Activated naive CD4-positive, alpha-beta T cell treated with anti-CD3 and anti-CD28 coated beads, Interleukin-2, amount 50 U/mL, for 24 hours (primary cell): ENCODE measurements around the gene QDPR.
"Not testable (repeated sequence)": the region's sequence is repeated elsewhere in the genome, so short reads cannot be mapped to it uniquely, and the experiment has no call there.

Source experiments
- H3K27ac Mint-ChIP-seq: one replicate; pipeline ENCODE4 v1.8.0; 2021; ENCODE audit warnings: mild to moderate bottlenecking, mixed read lengths
- H3K27me3 Mint-ChIP-seq: one replicate; pipeline ENCODE4 v1.8.0; 2021; ENCODE audit warnings: mixed read lengths
- H3K36me3 Mint-ChIP-seq: one replicate; pipeline ENCODE4 v1.8.0; 2021; ENCODE audit warnings: mixed read lengths
- H3K4me1 Mint-ChIP-seq: one replicate; pipeline ENCODE4 v1.8.0; 2021; ENCODE audit warnings: mixed read lengths
- H3K4me3 Mint-ChIP-seq: one replicate; pipeline ENCODE4 v1.8.0; 2021; ENCODE audit warnings: mild to moderate bottlenecking, mixed read lengths
- H3K9me3 Mint-ChIP-seq: one replicate; pipeline ENCODE4 v1.8.0; 2021; ENCODE audit warnings: mixed read lengths

QDPR gene

DNA sequence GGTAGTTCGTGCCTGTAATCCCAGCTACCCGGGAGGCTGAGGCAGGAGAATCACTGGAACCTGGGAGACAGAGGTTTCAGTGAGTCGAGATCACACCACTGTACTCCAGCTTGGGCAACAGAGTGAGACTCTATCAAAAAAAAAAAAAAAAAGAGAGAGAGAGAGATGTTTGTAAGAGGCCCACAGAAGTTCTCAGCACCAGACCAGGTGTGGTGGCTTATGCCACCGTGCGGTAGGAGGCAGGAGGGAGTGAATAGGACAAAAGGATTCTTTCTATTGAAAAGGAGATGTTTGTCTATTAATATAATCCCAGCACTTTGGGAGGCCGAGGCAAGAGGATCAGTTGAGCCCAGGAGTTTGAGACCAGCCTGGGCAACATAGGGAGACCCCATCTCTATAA, 25.2 kb upstream of the QDPR start:
- H3K36me3 Mint-ChIP-seq, H3K4me1 Mint-ChIP-seq, H3K27ac Mint-ChIP-seq, H3K9me3 Mint-ChIP-seq, H3K4me3 Mint-ChIP-seq, H3K27me3 Mint-ChIP-seq: not testable (repeated sequence)

DNA sequence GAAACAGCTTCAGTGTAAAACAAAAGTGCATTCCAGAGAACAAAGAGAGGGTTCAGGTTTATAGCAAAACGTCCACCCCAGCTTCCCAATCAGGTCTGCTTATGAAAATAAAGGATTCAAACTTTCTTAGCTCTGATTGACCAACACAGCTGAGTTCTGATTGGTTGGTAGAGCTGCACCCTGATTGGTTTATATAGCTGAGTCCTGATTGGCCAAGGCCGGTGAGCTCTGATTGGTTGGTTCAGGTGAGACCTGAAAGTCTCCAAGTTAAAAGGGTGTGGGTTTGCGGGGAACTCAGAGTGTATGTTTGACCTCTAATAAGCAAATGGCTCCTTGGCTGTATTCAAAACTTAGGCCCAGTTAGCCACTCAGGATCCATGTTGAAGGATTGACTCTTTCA, 24.0 kb upstream of the QDPR start:
- Mint-ChIP-seq H3K4me3 (no peak overlapping the region), H3K27me3 (no peaks in the 10 kb centered on the region), H3K4me1 (no peaks in the 10 kb centered on the region), H3K9me3 (no peaks in the 10 kb centered on the region), H3K27ac (no peak overlapping the region), H3K36me3 (no peaks in the 10 kb centered on the region)

DNA sequence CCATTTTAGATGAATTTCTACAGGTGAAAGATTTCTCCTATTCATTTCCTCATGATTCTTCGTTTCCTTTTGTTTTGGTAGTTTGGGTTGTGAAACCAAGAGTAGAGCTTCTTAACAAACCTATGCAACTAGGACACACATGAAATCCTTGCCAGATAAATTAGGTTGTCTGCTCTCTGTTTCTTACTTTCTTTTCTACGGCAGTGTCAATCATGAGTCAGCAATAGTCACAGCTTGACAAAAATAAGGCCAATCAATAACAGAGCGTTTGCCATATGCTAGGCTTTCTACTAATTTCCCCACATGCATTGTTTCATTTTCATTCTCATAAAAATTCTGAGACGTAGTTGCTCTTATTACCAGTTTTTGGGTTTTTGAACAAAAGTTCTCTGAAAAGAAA, 23.4 kb upstream of the QDPR start:
- Mint-ChIP-seq H3K27ac (no peak overlapping the region), H3K36me3 (no peaks in the 10 kb centered on the region), H3K9me3 (no peaks in the 10 kb centered on the region), H3K4me1 (no peaks in the 10 kb centered on the region), H3K27me3 (no peaks in the 10 kb centered on the region), H3K4me3 (no peak overlapping the region)

DNA sequence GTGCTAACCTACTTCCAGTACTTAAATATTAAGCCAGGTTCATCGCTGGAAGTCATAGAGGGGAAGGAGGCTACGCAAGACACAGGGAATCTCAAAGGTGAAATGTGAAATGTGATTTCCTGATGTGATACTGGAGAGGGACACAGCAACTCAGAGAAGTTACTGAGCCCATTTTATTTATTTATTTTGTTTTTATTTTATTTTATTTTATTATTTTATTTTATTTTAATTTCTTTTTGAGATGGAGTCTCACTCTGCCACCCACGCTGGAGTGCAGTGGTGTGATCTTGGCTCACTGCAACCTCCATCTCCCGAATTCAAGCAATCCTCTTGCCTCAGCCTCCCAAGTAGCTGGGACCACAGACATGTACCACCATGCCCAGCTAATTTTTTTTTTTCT, 22.8 kb upstream of the QDPR start:
- Mint-ChIP-seq H3K36me3 (no peaks in the 10 kb centered on the region), H3K4me3 (no peak overlapping the region), H3K9me3 (no peaks in the 10 kb centered on the region), H3K4me1 (no peaks in the 10 kb centered on the region), H3K27me3 (no peaks in the 10 kb centered on the region), H3K27ac (no peak overlapping the region)

DNA sequence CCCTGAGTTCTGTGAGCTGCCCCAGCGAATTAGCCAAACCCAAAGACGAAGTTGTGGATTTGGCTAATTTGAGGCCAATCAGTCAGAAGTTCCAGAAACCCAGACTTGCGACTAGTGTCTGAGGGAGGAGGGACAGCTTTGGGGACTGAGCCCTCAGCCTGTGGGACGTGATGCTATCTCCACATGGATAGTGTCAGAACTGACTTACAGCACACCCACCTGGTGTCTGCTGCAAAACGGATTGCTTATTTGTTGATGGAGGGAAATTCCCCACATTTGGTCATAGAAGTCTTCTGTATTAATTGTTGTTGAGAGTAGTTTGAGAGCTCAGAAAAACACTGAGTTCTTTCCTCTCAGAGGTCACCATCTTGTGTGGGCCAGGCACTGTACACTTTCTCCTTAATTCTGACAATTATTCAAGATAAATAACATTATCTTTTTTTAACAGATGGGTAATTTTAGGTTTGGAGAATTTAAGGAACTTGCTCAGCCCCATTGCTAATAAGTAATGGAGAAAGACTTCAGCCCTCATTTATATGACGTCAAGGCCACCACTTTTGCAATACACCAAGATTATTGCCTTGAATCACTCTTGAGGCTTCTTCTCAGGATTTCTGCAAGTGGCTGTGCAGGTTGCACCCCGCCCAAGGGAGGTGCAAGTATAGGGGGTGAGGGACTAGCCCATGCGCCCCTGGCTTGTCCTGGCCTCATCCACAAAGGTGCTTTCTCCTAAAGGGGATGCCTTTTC, 19.8 kb upstream of the QDPR start:
- H3K27ac Mint-ChIP-seq = no peak overlapping the region
- H3K27me3 Mint-ChIP-seq = peaks cover 14% of the 10 kb centered on the region
- no peaks in the 10 kb centered on the region for H3K9me3 Mint-ChIP-seq
- no peaks in the 10 kb centered on the region for H3K36me3 Mint-ChIP-seq
- no peak overlapping the region for H3K4me3 Mint-ChIP-seq
- H3K4me1 Mint-ChIP-seq = no peaks in the 10 kb centered on the region

DNA sequence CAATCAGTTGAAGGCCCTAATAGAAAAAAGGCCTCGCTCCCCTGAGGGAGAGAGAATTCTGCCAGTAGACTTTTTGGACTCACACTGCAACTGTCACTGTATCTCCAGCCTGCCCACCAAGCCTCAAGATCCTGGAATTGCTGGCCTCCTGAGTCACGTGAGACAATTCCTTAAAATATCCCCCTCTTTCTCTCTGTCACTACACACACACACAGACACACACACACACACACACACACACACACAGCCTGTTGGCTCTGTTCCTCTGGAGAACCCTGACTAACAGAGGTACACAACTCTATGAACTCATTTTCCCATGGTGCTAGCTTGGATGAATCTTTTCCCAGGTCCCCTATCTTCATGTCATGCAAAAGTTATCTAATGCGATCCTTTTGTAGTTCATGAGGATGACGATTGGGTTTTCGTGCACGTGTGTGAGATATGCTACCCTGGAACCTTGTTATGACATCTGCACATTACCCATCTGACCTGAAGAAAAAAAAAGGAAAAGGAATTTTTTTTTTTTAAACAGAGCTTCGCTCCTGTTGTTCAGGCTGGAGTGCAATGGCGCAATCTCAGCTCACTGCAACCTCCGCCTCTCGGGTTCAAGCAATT, 16.8 kb upstream of the QDPR start:
- peaks cover 17% of the 10 kb centered on the region for H3K27me3 Mint-ChIP-seq
- H3K36me3 Mint-ChIP-seq = no peaks in the 10 kb centered on the region
- no peaks in the 10 kb centered on the region for H3K4me1 Mint-ChIP-seq
- no peak overlapping the region for H3K4me3 Mint-ChIP-seq
- H3K27ac Mint-ChIP-seq = no peak overlapping the region
- H3K9me3 Mint-ChIP-seq = no peaks in the 10 kb centered on the region

DNA sequence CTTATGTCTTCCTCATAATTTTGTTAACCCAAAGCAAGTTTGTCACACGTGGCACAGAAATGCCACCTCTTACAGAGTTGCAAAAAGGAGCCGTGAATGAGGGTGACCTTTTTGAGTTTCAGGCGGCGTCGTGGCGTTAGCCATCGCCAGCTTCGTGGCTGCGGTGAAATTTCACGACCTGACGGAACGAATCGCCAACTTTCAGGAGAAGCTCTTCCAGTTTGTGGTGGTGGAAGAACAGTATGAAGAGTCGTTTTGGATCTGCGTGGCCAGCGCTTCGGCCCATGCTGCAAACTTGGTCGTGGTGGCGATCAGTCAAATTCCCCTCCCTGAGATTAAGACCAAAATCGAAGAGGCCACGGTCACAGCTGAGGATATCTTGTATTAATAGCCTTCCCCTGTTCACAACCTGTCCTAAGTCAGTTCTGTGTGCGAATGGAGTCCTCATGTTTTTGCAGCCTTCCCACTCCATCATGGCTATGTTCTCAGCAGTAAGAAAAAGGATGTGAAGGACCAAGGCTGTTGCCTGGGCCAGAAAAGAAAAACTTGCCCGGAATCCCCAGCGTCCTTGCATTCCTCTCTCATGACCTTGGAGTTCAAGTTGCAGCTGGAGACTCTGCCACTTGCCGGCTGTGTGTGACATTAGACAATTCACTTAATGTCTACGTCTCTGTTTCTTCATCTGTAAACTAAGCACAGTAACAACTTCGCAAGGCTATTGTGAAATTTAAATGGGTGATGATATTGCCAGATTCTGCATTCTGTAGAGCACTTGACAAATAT, 15.0 kb upstream of the QDPR start:
- Mint-ChIP-seq H3K27ac (no peak overlapping the region), H3K4me1 (no peaks in the 10 kb centered on the region), H3K9me3 (no peaks in the 10 kb centered on the region), H3K4me3 (no peak overlapping the region), H3K27me3 (peaks cover 17% of the 10 kb centered on the region), H3K36me3 (no peaks in the 10 kb centered on the region)

DNA sequence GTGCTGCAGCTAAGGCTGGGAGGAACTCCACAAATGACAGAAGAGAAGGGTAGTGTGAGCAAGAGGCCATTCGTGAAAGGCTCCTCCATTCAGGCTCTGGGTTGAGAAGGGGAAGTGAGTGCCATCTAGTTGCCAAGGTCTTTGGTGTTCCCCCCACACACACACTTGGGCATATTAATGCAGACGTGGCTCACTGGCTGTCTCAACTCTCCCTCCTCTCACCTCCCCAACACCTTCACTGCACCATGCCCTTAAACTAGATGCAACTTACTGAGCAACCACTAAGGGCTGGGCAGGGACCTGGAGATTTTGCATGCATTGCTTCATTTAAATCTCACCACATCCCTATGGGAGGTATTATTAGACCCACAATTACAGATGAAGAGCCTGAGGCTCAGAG, 11.8 kb upstream of the QDPR start:
- Mint-ChIP-seq H3K9me3 (no peaks in the 10 kb centered on the region), H3K4me1 (no peaks in the 10 kb centered on the region), H3K27ac (no peak overlapping the region), H3K36me3 (no peaks in the 10 kb centered on the region), H3K27me3 (peaks cover 18% of the 10 kb centered on the region), H3K4me3 (no peak overlapping the region)

DNA sequence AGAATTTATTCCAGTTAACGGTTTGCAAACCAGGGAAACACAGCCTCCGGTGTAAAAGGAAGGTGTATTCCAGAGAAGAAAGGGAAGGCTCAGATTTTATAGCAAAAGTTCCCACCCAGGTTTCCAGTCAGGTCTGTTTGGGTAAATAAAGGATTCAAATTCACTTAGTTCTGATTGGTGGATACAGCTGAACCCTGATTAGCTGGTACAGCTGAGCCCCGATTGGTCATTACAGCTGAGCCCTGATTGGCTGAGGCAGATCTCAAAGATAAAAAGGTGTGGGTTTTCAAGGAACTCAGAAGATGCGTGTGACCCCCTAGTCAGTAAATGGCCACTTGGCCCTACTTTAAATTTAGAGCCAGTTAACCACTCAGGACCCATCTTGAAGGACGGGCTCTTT, 9.7 kb upstream of the QDPR start:
- no peak overlapping the region for H3K27ac Mint-ChIP-seq
- no peaks in the 10 kb centered on the region for H3K4me1 Mint-ChIP-seq
- H3K27me3 Mint-ChIP-seq = peaks cover 5% of the 10 kb centered on the region
- no peak overlapping the region for H3K4me3 Mint-ChIP-seq
- no peaks in the 10 kb centered on the region for H3K9me3 Mint-ChIP-seq
- H3K36me3 Mint-ChIP-seq = no peaks in the 10 kb centered on the region

DNA sequence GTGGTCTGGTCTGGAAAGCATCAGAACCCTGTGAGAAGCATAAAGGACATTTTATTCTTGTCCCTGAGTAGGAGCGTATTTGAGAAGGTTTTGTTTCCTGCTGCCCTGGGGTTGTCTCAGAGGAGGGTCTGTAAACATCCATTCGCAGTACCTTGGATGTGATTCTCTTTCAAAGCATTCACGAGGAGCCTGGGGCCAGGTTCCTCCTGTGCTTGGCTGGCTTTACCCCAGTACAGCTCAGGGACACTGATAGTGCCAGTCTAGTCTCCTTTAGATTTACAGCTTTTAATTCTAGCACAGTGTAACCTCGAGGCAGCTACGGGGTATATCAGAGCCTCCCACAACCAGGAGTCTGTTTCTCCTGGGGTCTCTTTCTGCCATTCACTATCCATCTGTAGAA, 5.8 kb upstream of the QDPR start:
- Mint-ChIP-seq H3K27ac (no peak overlapping the region), H3K9me3 (no peaks in the 10 kb centered on the region), H3K27me3 (peaks cover 3% of the 10 kb centered on the region), H3K4me3 (no peak overlapping the region), H3K36me3 (no peaks in the 10 kb centered on the region), H3K4me1 (peaks cover 4% of the 10 kb centered on the region)

DNA sequence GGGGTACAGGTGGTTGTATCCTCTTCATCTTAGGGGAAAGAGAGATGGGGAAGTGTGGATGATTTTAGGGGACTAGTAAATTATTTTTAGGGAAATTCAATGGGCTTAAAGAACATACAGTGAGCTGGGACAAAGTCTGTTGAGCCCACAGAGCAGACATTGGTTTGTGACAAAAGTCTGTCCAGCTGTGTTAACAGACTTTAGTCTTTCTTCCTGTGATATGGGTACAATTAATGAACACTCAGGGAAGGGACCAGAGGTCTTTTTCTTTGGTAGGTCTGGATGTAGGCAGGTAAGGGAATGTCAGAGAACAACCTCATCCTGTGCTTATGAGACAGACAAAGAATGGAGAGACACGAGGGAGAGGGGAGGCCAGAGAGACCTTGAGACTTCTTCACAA, 5.1 kb upstream of the QDPR start:
- Mint-ChIP-seq H3K27ac (no peak overlapping the region), H3K9me3 (no peaks in the 10 kb centered on the region), H3K27me3 (peaks cover 3% of the 10 kb centered on the region), H3K4me1 (peaks cover 10% of the 10 kb centered on the region), H3K4me3 (no peak overlapping the region), H3K36me3 (no peaks in the 10 kb centered on the region)

DNA sequence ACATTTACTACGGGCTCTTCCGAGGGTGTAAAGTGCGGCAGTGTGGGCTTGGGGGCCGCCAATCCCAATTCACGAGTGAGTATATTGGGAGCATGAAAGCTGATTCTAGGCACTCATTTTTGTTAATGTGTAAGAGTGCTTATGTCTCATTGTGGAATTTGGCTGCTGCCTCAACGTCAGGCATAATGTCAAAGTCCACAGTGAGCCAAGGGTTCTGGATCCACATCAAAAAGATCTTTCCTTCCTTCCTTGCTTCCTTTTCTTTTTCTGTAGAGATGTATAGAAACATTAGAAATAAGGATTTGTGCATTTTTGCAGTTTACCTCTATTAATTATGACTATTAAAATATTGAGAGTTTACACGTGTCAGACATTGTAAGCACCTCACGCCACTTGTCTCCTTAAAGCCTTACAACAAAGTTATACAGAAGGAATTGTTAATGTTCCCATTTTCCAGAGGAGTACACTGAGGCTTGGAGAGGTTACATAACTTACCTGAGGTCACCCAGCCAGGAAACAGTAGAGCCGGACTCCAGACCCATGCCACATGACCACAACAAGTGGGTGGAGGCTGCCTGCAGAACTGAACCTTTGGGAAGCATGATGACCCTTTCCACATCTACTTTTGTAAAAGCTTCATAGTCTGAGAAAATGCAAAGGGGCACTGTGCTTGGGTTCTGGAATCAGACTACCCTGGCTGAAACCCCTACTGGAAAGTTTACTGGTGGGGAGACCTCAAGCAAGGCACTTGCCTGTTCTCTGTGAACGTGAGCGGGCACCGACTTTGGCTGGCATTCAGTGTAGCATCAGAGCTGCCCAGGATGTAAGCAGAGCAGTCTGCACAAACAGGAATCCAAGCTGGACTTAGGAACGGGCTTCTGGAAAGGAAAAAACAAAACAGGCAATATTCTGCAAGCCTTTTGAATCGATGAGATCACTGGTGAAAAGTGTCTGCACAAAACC, 3.8 kb upstream of the QDPR start:
- peaks cover 16% of the 10 kb centered on the region for H3K4me1 Mint-ChIP-seq
- no peak overlapping the region for H3K4me3 Mint-ChIP-seq
- no peak overlapping the region for H3K27ac Mint-ChIP-seq
- H3K27me3 Mint-ChIP-seq = peaks cover 3% of the 10 kb centered on the region
- peaks cover 2% of the 10 kb centered on the region for H3K36me3 Mint-ChIP-seq
- no peaks in the 10 kb centered on the region for H3K9me3 Mint-ChIP-seq

DNA sequence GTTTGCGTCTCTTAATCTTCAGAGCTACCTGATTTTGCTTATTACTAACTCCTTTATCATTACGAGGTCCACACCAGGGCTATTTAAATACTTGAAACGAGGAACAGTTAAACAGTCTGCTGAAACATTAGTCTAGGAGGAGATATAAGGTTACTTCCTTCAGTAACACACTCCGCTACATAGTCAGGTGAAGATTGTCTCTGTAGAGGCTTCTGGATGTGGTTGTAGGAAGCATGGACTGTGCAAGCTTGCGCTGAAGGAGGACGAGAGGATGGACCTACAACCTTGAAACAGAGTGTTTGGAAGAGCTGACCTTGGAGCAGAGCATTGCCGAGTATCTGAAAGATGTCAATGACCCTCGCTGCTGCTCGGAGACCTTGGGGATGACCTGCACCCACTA, 3.0 kb upstream of the QDPR start, which contains the start of gene CLRN2:
Gene CLRN2, plus strand, starts transcription at position 301 of the 400 bp plus-strand sequence. CDS start 102 bp downstream, outside the sequence.
- Mint-ChIP-seq H3K4me1 (peaks cover 24% of the 10 kb centered on the region), H3K4me3 (no peak within 1 kb of the TSS), H3K27ac (no peak within 1 kb of the TSS)

DNA sequence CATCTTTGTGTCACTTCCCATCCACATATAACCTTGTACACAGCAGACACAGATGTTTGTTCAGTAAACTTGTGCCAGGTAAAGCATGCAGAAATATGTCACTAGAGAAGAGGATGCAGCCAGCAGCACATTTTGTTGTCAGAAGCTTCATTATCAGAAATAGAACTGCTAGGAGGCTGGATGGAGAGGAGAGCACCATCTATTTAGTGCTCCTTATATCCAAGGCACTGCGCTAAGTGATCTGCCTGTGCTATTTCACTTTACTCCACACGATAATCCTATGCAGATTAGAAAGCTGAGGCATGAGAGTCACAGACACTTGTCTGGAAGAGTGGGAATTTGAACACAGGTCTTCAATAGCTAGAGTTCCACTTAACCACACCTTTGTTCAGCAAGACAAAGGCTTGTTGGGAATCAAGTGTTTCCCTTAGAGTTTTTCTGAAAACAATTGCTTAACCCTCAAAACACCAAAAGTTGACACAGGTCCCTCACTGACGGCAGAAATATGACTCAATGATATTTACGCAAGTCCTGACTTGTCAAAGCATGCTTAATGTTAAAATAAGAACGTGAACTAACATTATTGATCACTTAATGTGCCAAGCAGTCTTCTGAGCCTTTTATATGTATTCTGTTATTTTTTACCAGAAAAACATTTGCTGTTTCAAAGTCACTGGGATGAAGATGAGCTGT, 1.2 kb upstream of the QDPR start:
- Mint-ChIP-seq H3K4me3 (peak overlapping the region; percentile 87), H3K9me3 (no peaks in the 10 kb centered on the region), H3K27ac (peak overlapping the region; percentile 52), H3K4me1 (peaks cover 33% of the 10 kb centered on the region), H3K36me3 (peaks cover 5% of the 10 kb centered on the region), H3K27me3 (peaks cover 2% of the 10 kb centered on the region)

More for the DNA sequence above, 3.0 kb upstream of the QDPR start, which contains the start of gene CLRN2:
- Mint-ChIP-seq H3K27me3 (peaks cover 2% of the 10 kb centered on the region), H3K9me3 (no peaks in the 10 kb centered on the region), H3K36me3 (peaks cover 4% of the 10 kb centered on the region)

DNA sequence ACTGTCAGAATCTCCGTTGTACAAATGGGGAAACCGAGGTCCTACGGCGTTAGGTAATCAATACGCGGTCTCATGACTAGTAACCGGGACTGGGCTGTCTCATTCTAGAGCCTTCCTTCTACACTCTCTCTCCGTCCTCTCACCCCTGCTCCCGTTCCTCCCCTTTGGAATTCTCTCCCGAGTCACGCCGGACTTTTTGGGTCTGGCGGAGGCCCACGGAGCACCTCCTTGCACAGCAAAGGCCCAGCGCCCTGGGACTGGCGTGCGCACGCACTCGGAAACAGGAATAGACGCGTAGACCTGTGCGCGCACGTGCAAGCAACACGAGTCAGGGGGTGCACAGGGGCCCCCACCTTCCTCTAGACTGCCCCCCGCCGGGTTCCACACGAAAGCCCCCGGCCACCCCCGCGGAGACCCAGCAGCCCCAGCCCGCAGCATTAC, 361 bp downstream of the QDPR start:
- Mint-ChIP-seq H3K9me3 (no peaks in the 10 kb centered on the region), H3K4me1 (peaks cover 37% of the 10 kb centered on the region), H3K27me3 (no peaks in the 10 kb centered on the region), H3K27ac (peak overlapping the region; percentile 100), H3K36me3 (peaks cover 7% of the 10 kb centered on the region), H3K4me3 (peak overlapping the region; percentile 100)
